ENCODE data around the gene RBM47.
"Not testable (repeated sequence)": the region's sequence is repeated elsewhere in the genome, so short reads cannot be mapped to it uniquely, and the experiment has no call there.

RBM47 gene

DNA sequence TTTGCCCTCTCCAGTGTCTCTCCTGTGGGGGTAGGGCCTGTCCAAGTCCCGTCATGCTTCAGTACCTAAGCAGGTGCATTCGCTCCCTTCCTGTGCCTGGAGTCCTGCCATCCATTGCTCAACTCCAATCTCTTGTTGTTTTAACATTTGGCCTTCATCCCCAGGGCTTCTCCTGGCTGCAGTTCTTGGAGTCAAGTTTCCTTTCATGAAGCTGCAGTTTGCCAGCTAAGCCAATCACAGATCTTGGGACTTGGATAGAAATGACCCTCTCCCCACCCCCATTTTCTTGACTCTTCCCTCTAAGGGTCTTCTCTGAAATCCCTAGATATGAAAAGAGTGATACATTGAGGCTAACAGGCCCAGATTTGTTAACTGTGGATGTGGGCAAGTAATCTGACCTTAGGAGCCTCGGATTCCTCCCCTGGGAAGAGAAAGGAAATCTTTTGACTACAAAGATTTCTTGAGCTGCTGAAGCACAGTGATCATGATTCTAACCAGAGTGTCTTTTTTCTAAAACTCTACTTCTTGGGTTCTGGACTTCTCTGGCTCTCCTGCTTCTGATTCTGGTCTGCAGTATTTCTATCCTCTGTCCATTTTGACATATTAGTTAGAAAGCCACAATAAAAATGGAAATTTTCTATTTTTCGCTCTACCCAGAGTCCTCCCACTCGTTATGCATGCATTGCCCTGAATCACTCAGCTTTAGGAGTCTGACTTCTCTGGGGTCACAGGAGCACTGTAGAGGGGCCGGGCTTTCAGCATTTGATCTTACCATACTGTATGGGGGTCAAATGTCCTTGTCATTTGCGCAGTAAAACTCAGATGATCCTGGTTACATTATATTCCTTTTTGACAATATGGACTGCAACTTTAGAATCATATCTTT, 233.5 kb downstream of the RBM47 start:
- TF ChIP-seq, protein P1, sequence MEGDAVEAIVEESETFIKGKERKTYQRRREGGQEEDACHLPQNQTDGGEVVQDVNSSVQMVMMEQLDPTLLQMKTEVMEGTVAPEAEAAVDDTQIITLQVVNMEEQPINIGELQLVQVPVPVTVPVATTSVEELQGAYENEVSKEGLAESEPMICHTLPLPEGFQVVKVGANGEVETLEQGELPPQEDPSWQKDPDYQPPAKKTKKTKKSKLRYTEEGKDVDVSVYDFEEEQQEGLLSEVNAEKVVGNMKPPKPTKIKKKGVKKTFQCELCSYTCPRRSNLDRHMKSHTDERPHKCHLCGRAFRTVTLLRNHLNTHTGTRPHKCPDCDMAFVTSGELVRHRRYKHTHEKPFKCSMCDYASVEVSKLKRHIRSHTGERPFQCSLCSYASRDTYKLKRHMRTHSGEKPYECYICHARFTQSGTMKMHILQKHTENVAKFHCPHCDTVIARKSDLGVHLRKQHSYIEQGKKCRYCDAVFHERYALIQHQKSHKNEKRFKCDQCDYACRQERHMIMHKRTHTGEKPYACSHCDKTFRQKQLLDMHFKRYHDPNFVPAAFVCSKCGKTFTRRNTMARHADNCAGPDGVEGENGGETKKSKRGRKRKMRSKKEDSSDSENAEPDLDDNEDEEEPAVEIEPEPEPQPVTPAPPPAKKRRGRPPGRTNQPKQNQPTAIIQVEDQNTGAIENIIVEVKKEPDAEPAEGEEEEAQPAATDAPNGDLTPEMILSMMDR (IDR thresholded peaks at IDR 0.05; ENCODE audit: extremely low read depth, missing control alignments): no peak
- no peak for DNase-seq (ENCODE audit: low spot score)

DNA sequence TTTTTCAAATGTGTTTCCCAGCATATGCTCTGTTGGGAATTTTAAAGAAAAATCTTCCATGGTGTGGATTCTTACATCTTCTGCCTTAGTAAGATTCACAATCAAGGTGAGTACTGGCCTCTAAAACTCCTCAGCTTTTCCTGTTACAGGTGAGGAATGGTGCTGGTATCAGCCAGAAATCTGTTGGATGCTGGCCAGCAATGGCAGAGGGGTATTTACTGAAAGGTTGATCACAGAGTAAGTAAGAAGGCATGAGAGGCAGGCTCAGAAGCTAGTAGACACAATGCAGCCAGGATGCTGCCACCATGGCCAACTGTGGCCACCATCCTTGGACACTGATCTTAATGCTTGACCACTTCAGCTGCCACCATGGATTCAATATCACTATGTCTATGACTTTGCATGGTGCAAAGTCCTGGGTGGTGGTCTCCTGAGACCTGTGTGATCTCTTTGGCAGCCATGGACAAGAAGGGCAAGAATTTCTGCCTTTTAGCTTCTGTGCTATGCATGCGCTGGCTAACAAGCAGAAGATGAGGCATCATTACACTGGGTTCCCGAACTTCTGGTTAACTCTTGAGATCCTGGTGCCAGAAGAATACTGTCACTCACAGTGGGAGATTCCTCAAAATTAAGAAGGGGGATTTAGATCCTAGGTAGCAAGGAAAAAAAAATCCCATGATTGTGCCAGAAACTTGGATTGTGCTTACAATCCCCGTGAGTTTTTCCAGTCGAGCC, 234.3 kb downstream of the RBM47 start:
- no peak for DNase-seq (ENCODE audit: low spot score)
- TF ChIP-seq, protein P1 (IDR thresholded peaks at IDR 0.05; ENCODE audit: extremely low read depth, missing control alignments): no peak

DNA sequence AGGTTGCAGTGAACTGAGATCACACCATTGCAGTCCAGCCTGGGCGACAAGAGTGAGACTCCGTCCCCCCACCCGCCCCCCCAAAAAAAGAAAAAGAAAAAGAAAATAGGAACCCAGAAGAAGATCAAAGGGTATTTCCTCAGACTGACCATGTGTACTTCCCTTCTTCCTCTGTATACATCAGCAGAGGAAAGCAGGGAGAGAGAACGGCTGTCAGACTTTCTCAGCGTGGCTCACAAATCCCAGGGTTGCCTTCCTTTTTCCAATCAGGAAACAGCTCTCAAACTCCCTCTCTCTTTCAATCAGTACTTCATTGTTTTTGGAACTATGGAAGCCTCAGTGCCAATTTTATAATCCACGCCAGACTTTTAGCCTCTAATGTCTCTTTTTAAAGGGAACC, 235.4 kb downstream of the RBM47 start:
- TF ChIP-seq, protein P1 (IDR thresholded peaks at IDR 0.05; ENCODE audit: extremely low read depth, missing control alignments): no peak
- DNase-seq (ENCODE audit: low spot score): no peak

DNA sequence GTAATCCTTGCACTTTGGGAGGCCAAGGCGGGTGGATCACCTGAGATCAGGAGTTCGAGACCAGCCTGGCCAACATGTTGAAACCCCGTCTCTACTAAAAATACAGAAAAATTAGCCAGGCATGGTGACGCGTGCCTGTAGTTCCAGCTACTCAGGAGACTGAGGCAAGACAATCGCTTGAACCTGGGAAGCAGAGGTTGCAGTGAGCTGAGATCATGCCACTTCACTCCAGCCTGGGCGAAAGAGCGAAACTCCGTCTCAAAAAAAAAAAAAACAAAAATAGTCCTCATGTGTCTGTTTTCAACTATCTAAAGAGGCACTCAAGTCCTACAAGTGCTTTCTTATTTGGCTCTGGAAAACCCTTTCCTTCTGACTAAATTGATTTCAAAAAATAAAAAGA, 237.4 kb downstream of the RBM47 start:
- DNase-seq (ENCODE audit: low spot score): not testable (repeated sequence)

DNA sequence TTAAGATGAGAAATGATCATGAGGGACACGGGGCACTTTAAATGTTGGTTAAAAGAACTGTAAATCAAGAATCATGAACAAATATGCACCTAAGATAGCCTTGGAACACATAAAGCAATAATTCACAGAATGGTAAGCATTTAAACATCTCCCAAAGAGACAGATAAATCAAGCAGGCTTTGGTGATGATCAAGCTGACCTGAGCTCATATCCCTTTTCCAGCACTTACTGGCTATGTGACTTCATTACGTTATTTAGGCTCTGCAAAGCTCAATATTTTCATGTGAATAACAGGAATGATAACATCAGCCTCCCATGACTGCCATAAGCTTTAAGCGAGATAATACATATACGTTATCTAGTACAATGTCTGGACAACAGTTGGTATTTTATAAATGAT, 239.7 kb downstream of the RBM47 start:
- TF ChIP-seq, protein P1 (IDR thresholded peaks at IDR 0.05; ENCODE audit: extremely low read depth, missing control alignments): no peak
- DNase-seq (ENCODE audit: low spot score): no peak

DNA sequence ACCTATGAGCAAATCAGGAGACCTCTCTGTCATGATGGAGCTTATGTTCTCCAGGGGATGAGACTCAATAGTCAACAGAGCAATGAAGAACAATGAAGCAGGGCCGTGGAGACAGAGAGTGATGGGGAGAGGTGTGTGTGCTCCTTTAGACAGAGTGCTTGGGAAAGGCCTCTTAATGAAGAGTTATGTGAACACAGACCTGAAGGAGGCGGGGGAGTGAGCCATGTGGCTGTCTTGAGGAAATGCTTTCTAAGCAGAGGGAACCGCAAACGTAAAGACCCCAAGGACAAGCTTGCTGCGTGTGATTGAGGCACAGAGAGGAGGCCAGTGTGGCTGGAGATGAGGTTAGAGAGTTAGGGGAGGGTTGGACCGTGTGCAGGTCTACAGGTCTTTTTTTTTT, 241.4 kb downstream of the RBM47 start:
- TF ChIP-seq, protein P1 (IDR thresholded peaks at IDR 0.05; ENCODE audit: extremely low read depth, missing control alignments): no peak
- no peak for DNase-seq (ENCODE audit: low spot score)

DNA sequence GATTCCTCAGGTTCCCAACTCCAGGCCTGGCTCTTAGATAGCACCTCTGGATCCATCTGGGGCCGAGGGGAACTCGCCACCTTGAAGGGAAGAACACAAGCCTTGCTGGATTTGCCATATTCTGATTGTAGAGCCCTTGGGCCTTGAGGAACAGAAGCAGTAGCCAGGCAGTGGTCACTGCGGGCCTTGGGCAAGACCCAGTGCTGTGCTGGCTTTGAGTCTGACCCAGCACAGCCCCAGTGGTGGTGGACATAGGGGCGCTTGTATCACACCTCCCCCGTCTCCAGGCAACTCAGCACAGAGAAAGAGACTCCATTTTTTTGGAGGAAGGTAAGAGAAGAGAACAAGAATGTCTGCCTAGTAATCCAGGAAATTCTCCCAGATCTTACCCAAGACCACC, 249.0 kb downstream of the RBM47 start:
- TF ChIP-seq, protein P1 (IDR thresholded peaks at IDR 0.05; ENCODE audit: extremely low read depth, missing control alignments): no peak
- no peak for DNase-seq (ENCODE audit: low spot score)

Measured in GM20000 (cell line).